ENCODE data around the gene STYXL1.

Gene STYXL1

DNA sequence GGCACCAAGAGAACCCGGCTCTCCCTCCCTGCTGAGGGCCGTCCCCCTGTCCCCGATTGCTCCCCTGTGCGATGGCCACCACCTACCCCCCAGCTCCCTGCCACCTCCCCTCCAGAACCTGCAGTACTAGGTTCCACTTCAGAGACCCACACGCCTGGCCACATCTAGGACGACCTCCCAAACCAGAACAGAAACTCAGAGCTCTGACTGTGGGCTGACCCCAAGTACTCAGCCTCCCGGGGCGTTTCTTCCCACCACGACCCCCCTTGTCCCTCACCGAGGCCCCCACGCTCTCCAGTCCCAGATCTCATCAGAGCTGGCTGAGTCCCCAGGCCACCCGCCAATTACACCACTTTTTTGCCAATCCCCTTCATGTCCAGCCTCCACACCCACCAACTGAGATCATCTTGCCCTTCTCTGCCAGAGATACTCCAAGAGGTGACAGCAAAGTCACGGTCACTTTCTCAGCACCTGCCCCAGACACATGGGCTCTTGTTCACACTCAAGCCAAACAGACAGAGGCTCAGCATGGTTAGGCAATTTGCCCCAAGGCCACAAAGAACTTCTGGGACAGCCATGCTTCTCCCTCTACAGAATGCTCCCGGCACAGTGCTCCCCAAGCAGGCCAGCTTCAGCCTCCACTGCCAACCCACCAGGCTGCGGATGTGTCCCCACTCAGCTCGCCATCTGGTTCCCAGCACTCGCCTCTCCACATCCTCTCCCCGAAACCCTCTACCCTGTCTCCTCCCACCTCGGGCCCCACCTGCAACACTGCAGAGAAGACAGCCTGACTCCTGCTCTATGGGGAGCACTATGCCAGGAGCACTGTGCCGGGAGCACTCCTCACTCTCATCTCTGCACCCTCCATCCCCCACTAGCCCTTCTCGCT is 58.1 kb downstream of the STYXL1 start:
- DNase-seq, result no peak

DNA sequence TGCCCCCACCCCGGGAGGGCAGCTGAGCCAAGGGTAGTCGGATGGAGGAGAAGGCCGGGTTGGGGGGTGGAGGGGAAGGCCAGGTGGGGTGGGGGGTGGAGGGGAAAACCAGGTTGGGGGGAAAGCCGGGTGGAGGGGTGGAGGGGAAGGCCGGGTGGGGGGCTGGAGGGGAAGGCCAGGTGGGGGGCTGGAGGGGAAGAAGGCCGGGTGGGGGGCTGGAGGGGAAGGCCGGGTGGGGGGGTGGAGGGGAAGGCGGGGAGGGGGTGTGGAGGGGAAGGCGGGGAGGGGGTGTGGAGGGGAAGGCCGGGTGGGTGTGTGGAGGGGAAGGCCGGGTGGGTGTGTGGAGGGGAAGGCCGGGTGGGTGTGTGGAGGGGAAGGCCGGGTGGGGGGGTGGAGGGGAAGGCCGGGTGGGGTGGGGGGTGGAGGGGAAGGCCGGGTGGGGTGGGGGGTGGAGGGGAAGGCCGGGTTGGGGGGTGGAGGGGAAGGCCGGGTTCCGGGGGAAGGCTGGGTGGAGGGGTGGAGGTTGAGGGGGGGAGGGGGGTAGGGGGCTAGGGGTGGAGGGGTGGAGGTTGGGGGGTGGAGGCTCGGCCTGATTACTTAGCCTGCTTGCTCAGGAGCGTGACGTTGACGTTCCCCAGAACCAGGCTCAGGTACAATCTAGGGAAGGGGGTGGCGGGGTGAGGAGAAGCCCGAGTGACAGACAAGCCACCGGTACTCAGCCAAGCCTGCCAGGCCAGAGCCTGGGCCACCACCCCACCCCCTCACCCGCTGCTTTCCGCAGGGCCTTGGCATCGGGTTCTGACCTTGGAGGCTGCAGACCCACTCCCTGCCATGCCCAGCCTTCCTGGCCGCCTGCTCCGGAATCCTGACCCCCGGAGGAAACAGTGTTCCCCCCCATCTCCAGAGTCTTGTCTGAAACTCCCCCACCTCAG is 59.0 kb downstream of the STYXL1 start:
- DNase-seq, result no peak

DNA sequence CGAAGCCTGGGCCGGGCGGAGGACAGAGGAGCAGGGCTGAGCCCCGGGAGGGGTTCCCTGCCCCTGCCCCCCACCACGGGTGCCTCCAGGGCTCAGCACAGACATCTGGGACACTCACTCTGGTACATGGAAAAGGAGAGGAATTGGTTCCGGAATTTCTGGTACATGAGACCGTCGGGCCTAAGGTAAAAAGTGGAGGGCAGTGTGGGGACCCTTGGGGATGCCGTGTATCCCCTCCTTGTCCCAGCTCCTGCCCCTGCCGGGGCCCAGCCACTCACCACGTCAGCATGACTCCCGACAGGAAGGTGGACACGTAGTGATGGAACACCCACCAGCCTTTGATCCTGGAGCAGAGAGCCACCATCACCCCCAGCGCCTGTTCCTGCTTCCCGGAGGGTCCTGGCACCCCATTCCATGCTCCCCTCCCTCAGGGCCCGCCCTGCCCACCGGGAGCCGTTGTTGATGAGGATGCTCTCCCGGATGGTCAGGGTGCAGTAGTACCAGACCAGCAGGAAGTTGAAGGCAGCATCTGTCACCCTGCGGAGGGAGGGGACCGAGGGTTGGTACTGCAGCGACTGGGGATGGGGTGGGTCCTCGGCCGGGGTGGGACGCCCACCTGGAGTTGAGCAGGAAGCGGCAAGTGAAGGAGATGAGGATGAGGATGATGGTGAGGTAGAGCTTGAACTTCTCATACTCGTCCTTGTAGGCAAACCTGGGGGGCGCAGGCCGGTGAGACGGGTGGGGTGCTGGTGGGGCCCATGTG is 59.8 kb downstream of the STYXL1 start:
- no peak for DNase-seq

DNA sequence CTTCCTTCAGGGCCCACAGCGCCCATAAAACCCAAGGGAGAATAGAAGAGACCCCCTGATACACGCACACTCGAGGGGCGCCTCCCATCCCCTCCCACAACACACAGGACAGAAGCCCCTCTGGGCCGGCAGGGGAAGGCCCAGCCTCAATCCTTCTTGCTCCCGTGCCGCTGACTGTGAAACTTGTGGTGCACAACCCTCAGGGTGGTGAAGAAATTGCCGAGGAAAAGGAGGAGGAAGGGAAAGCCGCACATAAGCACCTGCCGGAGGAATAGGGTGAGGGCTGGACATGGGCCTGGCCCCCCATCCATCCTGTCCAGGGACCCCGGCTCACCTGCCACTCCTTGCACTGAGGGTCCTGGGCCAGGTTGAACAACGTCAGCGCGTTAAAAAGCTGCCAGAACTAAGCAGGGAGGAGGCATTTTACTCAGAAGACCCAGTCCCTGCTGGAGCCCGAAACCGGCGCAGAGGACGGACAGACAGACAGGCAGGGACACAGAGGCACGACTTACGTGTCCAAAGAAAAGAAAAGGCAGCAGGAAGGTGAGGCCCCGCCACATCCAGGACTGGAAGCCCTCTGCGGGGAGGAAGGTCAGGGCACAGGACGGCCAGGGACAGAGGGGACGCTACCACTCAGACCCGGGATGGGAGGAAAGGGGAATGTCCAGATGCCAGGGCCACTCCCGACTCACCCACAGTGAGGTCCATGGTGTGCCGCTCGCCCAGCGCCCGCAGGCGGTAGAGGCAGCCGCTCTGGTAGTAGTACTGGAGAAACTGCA is 60.6 kb downstream of the STYXL1 start:
- DNase-seq, result no peak

DNA sequence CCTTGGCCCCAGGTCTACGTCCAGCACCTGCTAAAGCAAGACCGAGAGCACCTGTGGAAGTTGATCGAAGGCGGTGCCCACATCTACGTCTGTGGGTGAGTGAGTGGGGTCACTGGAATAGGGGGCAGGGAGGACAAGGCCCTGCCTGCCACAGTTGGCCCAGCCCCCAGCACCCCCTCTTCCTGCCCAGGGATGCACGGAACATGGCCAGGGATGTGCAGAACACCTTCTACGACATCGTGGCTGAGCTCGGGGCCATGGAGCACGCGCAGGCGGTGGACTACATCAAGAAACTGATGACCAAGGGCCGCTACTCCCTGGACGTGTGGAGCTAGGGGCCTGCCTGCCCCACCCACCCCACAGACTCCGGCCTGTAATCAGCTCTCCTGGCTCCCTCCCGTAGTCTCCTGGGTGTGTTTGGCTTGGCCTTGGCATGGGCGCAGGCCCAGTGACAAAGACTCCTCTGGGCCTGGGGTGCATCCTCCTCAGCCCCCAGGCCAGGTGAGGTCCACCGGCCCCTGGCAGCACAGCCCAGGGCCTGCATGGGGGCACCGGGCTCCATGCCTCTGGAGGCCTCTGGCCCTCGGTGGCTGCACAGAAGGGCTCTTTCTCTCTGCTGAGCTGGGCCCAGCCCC is 61.5 kb downstream of the STYXL1 start:
- DNase-seq, result no peak

DNA sequence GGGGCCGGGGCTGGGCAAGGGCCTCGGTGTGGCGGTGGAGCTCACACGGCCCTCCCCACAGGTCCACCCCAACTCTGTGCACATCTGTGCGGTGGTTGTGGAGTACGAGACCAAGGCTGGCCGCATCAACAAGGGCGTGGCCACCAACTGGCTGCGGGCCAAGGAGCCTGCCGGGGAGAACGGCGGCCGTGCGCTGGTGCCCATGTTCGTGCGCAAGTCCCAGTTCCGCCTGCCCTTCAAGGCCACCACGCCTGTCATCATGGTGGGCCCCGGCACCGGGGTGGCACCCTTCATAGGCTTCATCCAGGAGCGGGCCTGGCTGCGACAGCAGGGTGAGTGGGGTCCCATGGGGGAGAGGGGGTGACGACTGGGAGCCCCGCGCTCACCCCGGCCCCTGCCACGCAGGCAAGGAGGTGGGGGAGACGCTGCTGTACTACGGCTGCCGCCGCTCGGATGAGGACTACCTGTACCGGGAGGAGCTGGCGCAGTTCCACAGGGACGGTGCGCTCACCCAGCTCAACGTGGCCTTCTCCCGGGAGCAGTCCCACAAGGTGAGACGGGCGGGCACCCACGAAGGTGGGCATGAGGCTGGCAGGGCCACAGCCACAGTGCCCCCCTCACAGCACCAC is 62.2 kb downstream of the STYXL1 start:
- no peak for DNase-seq

DNA sequence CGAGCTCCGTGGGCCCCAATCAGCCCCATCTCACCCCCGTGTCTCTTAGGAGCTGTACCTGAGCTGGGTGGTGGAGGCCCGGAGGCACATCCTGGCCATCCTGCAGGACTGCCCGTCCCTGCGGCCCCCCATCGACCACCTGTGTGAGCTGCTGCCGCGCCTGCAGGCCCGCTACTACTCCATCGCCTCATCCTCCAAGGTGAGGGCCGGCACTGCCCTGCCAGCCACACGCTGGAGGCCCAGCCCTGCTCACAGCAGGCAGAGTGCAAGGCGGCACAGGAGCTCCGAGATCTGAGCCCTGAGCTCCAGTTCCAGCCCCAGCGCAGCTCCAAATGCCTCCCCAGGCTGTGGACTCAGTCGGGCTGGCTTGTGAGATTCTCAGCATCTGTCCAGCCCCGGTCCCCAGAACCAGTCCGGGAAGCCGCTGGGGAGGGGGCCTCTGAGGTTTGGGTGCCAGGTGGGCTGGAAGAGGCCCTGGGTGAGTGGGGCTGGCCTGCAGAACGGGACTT is 62.7 kb downstream of the STYXL1 start:
- DNase-seq, result no peak

DNA sequence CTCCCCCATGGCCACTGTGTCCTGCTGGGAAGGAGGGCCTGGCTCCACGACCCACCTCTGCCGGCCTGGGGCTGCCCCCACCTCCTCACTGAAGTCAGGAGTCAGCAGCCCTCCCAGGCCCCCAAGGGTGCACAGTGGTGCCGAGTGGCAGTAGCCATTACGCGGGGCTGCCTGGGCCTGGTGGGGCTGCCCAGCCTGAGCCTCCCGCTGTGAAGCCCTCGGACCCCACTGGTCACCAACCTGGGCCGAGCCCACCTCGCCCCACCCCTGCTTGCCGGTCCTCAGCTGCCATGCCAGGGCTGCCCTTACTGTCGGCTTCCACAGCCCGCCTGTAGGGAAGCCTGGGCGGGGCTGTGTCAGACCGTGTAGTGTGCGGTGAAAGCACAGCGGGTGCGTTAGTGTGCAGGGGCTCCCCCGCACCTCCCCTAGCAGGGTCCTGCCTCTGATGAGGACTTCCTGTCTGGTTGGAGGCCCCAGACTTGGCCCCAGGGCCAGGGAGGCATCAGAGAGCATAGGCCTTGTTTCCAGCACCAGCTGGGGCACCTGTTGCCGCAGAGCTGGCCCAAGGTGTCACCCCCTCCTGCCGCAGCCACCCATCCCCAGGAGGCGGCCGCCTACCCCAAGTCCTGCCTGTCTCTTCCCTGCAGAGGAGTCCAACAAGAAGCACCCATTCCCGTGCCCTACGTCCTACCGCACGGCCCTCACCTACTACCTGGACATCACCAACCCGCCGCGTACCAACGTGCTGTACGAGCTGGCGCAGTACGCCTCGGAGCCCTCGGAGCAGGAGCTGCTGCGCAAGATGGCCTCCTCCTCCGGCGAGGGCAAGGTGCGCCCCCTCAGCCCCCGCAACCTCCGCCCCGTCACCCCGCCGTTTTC is 63.4 kb downstream of the STYXL1 start:
- DNase-seq, result no peak

DNA sequence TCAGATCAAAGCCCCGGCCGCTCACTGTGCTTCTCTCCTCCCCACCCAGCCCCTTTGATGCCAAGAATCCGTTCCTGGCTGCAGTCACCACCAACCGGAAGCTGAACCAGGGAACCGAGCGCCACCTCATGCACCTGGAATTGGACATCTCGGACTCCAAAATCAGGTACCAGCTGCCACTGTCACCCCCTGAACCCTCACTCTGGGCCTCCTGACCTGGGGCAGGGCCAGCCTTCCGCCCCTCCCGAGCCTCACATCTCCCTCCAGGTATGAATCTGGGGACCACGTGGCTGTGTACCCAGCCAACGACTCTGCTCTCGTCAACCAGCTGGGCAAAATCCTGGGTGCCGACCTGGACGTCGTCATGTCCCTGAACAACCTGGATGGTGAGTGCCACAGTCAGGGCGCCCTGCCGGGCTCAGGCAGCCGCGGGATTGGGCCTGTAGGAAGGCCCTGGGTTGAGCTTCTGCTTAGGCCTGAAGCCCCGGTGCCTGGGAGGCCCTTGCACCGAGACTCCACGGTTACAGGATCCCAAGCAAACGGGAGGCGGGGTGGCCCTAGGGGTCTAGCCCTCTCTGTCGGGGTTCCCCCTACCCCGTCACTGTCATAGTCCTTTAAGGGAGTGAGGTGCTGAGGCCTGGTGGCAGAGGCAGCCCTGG is 64.2 kb downstream of the STYXL1 start:
- DNase-seq, result no peak

DNA sequence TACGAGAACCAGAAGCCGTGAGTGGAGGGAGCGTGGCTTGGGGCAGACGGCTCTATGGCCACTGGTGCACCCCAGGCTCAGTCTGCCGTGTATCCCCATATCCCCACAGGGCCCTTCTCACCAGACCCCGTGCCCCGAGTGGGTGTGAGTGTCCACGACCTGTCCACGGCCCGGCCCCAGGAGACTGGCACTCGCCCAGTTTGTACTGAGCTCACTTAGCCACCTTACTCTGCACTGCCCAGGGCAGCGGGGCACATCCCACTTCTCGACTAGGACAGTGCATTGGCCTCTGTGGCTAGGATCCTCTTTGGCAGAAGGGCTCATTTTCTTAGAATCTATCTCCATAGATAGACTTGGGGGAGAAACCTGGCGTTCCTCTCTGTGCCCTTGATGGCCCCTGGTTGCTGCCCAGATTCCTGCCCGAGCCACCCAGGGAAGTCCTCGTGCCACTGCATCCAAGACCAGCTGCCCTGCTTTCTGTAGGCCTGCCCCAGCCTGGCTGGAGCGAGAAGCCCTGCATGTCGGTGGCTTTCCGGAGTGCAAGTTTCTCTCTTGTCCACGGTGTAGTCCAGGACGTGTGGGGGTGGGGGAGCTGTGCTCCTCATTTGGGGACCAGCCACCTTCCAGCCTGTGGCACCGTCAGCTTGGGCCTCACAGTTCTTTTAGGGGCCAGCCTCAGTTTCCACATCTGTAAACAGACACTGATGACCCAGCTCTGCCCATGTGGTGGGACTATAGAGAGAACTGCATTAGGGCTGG is 65.3 kb downstream of the STYXL1 start:
- no peak for DNase-seq

DNA sequence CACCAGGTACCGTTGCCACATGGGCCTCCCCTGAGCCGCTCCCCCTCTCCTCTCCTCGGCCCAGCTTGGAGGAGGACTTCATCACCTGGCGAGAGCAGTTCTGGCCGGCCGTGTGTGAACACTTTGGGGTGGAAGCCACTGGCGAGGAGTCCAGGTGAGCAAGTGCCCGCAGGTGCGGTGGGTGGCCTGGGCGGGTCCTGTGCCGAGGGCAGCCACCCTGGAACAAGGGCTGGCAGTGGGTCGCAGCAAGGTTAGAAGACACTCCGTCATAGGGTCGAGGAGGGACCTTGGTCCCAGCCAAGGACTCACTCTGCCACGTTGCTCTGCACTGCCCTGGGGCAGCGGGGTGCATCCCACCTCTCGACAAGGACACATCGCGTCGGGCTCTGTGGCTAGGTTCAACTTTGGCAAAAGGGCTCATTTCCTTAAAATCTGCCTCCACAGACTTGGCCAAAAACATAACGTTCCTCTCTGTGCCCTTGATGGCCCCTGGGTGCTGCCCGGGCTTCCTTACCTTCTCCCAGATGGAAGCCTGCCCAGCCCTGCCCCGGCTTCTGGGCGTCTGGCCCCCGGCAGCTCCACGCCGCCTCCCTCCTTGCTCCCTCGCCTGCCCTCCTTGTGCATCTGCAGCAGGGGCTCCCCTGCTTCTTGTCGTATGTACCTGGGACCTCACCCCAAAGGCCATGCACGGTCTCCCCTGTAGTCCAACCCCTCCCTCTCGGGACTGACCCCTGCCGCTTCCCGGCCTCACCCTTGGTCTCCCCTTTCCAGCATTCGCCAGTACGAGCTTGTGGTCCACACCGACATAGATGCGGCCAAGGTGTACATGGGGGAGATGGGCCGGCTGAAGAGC is 66.1 kb downstream of the STYXL1 start:
- DNase-seq, result no peak

DNA sequence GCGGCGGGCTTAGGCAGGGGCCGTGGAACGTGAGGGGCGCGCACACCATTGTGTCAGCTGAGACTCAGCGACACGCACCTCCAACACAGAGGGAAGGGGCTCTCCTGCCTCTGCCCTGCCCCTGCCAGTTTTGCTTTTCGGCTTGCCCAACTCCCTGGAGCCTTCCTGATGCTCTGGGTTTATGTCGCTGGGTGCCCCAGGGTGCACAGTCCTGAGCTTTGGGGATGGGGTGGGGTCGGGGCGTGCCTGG is 66.7 kb downstream of the STYXL1 start:
- no peak for DNase-seq

DNA sequence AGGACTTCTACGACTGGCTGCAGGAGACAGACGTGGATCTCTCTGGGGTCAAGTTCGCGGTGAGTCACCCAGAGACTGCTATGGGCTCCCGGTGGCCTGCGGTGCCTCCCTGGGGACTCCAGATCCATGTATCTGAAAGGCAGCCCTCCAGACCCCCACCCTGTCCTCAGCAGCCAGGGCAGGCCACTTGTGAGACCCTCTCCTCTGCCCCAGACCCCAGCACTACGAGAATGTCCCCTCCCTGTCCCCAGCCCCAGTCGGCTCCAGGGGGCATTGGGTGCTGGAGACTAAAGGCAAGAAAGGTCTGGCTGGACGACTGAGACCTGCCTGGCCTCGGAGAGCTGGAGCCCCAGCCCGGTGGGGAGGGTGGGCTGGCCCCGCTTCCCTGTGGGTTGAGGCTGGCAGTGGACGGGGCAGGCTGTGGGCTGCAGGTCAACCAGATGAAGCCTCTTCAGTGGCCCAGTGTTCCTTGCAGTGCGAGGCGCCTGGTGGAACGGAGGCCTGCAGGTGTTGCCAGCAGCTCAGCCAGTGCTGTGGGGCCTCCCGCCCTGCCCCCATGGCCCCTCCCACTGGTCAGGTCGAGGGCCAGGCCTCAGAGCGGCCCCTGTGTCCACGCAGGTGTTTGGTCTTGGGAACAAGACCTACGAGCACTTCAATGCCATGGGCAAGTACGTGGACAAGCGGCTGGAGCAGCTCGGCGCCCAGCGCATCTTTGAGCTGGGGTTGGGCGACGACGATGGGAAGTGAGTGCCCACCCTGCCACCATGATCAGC is 67.2 kb downstream of the STYXL1 start:
- no peak for DNase-seq

DNA sequence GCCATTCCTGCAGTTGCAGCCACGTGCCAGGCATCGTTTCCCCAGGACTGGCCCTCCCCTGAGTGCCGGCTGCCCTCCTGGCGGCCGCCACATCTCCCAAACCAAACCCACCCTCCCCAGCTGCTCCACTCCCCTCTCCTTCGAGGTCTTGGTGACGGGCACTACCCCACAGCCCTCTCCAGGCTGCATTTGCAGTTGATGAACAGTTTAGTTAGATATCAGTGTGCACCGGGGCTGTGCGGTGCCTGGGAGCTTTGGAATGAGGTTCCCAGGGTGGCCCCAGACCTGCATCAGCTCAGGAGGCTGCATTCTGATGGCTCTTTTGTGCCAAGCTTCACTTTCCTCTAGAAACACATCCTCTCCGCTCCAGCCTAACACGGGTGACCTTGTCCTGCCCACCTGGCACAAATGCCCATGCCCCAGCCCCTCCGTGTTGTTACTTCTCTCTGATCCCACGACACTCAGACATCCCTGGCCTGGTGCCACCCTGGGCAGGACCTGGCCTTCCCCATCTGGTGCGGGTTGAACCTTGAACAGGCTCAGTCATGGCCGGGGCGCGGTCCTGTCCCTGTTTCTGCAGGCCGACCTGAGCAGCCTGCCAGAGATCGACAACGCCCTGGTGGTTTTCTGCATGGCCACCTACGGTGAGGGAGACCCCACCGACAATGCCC is 67.9 kb downstream of the STYXL1 start:
- no peak for DNase-seq

DNA sequence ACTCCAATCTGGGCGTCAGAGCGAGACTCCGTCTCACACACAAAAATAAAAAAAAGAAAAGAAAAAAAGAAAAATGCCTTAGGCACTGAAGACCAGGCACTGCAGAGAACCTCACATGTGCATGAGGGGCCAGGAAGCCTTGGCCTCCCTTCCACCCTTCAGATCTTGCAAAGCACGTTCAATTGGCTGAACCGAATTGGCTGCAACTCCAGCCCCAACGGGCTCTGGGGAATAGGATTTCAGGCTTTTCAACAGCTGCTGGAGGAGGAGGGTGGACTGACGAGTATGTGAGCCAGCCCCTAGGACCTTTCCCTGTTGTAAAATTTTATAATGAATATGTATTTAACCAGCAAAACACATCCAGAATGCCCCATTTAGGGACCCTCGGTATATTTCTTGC is 70.1 kb downstream of the STYXL1 start:
- peak; percentile 53 for DNase-seq

DNA sequence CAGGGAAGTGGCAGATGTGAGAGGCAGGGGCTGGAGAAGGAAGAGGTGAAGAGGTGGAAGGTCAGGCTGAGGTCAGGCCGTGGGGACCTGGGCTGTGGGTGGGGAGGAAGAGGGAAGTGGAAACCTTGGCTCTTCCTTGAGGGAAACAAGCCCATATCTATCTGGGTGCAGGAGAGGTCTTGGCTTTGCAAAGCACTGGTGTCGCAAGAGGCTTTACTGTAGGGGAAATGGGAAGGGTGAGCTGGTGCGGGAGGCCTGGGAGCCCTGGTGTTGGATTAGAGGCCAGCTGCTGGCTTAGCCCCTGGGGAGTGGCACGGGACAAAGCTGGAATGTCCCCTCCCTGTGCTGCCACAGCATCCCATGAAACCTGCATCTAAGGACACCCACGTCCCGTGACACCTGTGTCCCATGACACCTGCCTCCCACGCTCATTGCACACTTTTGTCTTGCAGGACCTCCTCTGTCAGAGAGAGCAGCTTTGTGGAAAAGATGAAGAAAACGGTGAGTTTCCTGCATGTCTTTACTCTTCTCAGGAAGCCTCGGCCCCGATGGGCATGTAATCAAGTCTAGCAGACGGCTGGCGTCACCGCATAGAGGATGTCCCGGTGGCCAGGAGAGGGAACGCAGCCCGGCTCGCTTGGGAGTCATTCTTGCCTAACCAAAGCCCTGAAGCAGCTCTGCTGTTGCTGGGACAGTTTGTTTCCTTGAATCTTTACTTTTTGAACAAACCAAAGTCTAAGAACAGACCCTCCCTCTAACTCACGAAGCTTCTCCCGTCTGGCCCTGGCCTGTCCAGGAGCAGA is 75.6 kb downstream of the STYXL1 start:
- DNase-seq, result no peak

All from NCI-H1092 (cell line).